Transverse colon (tissue), 4 donors: Measurements from ENCODE around the gene AQP5.

Experiments used
- CTCF ChIP-seq, 5 experiments: fragments of 200-600 bp in 3 of 5; fragments of 450-650 bp in 2 of 5; sonication (generic) in 3 of 5; IDR thresholded peaks; 1 replicate in 2 of 5; 2 replicates in 3 of 5; pipeline ENCODE4 v1.5.1; 2016 to 2017; ENCODE audit warnings: antibody characterized with exemption in 5 of 5, inconsistent platforms in 3 of 5, mild to moderate bottlenecking in 2 of 5, moderate library complexity in 1 of 5
- POLR2A ChIP-seq: fragments of 450-650 bp; IDR thresholded peaks from one replicate; pipeline ENCODE4 v1.6.1; 2016; ENCODE audit warnings: antibody characterized with exemption, mild to moderate bottlenecking, moderate library complexity
- POLR2AphosphoS5 ChIP-seq, 3 donors: sonication (generic); formaldehyde crosslinking; IDR thresholded peaks; one replicate each; pipeline ENCODE4 v1.6.1; 2016; ENCODE audit warnings: antibody characterized with exemption in 3 of 3

GRCh38 chr12:49952391-49953055, 9.1 kb upstream of the AQP5 start:
- no peak for TF ChIP-seq CTCF (IDR thresholded peaks at IDR 0.05)
- TF ChIP-seq POLR2A: no peak
- TF ChIP-seq POLR2AphosphoS5 (IDR thresholded peaks at IDR 0.05): no peak
